GM11168 (cell line): ENCODE measurements around the gene CCDC88B.

Experiments used
- in situ Hi-C: fragments of 300-500 bp; cut with MboI; formaldehyde crosslinking; loops from one replicate; pipeline ENCODE4 v1.12.0; 2022; ENCODE audit warnings: low sequenced_read_pairs; ENCODE audit not compliant: unreplicated experiment

The CCDC88B gene

DNA sequence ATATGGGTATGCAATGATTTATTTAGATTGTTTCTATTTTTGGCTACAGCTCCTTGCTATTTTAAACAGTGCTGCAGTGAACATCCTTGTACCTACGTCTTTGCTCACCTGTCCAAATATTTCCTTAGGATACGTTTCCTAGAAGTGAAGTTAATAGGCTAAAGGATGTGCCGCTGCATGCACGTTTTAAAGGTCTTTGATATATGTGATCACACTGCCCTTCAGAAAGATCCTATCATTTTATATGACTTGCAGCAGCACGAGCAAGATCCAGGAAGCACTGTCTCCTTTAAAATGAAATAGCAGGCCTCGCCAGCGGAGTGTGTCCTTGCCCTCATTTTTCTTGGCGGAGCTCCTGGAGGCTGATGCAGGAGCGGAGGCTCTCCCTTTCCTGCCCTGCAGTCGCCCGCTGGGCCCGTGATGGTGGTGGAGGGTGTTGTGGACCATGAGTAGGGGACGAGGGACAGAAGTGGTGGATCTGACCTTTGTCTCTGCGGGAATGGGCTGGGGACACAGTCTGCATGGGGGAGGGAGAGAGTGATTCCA is 38.4 kb downstream of the CCDC88B start:
- in situ Hi-C loops, result no loop called here

DNA sequence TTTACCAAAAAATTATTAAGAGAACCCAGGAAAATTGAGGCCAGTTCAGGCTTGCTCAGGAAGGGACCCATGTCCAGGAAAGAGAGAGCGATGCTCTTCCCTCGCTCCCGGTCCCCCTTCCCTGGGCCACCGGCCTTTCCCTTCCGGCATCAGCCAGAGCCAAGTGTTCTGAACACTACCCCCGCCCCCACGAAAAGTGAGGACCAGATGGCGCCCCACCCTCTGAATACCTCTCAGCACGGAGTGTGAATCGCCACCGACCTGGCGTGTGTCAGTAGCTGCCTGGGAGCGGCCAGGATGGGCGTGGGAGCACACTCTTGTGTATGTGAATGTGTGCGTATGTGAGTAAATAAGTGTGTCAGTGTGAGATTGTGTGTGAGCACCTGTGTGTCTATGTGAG is 39.2 kb downstream of the CCDC88B start:
- in situ Hi-C loops, result no loop called here

DNA sequence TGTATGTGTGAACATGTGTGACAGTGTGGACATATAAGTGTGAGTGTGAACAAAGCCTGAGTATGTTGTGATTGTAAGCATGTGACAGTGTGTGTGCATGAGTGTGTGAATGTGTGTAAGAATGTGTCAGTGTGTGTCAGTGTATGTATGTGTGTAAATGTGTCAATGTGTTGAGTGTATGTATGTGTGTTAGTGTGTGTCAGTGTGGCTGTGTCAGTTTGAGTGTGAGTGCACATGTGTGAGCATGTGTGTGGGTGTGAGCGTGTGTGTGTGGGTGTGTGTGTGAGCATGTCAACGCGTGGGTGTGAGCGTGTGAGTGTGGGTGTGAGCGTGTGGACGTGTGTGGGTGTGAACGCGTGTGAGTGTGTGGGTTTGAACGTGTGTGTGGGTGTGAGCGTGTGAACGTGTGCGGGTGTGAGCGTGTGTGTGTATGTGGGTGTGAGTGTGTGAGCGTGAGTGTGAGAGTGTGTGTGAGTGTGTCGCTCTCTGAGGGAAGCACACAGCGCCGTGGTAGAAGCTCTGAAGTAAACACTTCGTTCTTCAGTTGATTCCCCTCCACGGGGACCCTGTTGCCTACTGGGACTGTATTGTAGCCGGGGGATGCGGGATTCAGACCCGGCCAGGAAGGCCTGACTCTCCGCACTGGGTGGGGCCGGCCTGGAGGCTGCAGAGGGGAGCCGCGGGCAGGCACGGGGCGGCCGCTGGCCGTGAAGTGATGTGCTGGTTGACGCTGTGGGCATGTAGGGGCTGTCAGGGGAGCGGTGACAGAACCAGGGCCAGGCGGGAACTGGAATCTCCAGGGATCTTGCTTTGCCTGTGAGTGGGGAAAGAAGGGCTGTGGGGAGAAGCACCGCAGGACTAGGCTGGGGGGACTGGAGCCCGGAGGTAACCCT is 40.1 kb downstream of the CCDC88B start:
- in situ Hi-C loops, result no loop called here

DNA sequence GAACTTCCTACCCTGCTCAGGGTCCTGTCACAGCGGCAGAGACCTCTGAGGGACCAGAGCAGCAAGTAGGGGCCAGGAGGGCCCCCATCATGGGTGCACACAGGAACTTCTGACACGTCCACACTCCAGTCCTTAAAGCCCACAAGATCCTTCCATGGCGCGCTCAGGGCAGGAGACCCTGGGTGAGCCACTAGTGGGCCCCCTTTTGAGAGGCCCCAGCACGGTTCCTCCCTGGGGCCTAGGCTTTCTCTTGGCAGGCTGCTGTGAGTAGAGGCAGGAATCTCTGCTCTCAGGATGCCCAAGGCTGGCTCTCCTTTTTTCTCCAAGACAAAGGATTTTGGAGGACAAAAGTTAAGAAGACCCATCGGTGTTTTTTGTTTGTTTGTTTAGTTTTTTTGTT is 41.3 kb downstream of the CCDC88B start:
- in situ Hi-C loops, result no loop called here

DNA sequence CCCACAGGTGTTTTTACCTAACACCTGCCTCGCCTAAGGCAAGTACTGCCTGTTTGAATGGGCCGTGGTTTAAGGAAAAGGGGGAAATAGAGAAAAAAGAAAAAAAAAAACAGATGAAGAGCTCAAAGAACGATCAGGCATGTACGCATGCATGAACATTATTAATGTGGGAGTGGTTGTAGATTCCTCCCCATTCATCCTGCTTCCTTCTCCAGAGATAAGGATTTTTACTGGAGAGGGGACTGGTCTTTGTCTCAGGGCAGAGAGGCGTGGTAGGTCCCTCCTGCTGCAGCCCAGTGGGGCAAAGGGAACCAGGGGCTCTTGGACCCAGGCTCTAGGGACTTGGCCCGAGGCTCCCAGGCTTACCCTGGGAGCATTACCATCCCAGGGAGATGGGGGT is 42.0 kb downstream of the CCDC88B start:
- in situ Hi-C loops, result no loop called here

DNA sequence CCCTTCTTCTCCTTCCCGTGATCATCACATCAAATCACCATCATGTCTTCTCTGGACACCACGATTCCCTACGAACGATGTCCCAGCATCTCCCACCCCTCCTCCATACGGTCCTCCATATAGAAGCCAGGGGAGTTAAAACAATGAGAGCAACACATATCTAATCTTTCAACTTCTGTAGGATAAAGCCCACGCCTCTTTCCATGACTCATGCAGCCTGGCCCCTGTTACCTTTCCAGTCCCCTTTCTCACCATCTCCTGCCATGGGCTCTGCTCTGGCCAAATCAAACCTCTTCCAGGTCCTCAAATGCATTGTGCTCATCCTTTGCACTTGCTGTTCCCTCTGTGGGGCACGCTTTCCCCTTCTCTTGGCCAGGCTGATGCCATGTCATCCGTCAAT is 42.6 kb downstream of the CCDC88B start:
- in situ Hi-C loops, result no loop called here

DNA sequence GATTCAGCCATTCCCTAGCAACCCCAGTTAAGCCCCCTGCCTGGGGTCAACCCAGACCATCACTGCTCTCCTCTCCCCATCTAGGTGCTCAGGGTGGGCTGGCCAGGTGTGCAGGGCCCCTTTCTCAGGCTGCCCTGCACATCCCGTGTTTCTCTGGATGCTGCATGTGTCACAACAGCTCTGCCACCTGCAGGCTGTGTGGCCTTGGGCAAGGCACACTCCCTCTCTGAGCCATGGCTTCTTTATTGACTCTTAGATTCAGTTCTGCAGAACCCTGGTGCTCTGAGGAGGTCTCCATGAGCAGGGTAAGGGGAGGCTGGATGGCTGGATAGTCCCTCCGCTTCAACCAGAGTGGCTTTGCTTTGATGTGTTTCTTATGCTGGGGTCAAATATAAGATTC is 43.6 kb downstream of the CCDC88B start:
- in situ Hi-C loops, result no loop called here

DNA sequence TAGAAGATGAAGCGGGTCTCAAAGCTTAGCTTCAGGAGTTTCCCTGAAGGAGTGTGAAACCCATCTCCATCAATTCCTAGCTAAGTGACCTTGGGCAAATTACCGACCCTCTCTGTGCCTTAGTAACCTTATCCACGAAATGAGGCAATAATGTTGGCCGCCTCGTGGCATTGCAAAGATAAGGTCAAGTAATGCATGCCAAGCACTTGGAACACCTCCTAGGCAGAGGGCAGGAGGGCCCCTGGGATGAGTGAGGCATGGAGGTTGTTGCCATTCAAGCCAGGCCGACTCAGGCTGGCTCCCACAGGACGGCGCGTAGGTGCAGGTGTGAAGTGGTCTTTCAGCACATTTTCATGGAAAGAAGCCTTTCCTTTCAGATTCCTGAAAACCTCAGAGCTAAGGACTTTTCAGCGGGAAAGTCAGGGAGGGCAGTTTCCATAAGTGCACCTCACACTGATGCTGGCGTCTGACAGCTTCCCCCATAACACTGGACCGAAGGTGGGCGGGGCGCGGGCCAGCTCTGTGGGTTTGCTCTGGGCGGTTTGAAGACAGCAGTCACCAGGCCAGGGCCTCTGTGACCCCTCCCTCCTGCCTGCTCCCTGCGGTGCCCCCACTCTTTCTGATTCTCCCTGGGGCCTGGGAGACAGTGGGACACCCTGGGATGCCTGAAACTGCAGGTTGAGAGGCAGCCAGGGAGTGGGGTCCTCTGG is 44.2 kb downstream of the CCDC88B start:
- in situ Hi-C loops, result no loop called here

DNA sequence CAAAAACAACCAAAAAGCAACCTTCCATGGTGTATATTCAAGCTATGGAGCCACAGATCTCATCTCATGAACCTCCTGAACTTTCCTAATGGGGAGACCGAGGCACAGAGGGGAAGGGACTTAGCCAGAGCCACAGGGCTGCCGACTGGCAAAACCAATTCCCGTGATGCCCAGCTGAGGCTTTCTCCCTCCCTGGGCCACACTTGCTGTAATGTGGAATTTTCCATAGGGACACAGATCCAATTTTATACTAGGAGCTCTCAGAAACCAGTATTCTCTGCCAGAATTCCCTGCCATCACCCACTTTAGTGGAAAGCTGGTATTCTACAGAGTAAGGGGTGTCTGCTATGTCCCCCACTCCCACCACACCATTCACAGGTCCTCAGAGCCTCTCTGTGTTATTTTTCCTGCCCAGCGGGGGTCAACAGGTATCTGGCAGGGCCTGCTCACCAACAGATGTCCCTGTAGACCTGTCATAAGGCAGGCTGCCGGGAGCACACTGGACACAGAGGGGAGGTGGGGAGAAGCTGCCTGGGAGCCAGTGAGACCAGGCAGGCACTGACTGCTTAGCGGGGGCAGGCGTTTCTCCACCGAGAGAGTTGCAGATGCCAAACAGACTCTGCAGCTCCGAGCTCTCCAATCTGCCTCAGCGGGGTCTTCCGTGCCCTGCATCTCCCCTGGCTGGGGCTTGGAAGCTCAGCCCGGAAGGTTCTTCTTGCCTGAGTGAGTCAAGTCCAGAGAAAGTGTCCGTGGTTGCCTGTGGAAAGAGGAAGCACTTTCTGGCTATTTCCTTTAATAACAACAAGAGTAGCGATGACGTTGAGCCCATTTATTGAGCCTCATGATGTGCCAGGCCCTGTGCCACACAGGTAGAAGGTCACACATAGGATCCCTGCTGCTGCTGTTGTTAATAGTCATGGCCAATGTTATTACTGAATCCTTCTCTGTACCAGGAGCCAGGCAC is 45.3 kb downstream of the CCDC88B start:
- in situ Hi-C loops, result no loop called here

DNA sequence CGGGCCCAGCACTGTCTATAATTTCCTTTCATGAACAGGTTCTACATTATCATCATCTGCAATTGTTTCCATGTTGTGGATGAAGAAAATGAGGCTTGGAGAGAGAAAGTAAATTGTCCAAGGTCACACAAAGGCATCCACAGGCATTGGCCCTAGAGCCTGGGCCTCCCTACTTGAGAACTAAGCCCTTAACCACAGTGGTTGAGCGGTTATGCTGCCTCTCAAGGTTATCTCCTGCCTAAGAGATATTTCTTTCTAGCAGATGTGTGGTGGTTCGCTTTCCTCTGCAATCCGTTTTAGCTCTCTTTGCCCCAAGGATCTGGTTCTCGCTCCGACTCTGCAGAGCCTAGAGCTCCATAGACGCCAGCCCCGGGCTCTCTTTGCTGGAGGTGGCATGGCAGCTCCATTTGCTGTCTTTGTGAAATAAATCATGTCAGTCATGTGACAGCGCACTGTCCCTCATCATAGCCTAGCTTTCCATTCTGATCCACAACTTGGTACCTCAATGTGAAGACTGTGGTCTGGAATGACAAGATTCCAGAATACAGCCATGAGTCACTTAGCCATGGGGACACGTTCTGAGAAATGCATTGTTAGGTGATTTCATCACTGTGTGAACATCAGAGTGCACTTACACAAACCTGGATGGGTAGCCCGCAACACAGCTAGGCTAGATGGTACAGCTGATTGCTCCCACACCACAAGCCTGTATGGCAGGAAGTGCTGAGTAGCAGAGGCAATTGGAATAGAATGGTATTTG is 46.1 kb downstream of the CCDC88B start:
- in situ Hi-C loops, result no loop called here

DNA sequence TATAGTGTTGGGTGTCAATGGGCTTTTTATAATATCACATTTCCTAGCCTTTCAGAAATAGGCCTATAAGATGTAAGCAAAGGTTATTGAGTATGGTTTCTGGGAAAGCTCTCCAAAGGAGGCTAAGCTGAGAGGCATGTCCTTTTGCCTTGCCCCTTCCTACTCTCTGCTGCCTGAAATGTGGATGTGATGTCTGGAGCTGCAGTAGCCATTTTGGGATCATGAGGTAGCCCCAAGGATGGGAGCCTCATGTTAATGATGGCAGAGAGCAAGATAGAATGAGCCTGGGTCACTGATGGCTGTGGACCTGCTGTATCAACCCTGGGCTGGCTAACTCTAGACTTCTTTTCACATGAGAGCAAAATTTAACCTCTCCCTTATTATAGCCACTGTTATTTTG is 47.9 kb downstream of the CCDC88B start:
- in situ Hi-C loops, result no loop called here

DNA sequence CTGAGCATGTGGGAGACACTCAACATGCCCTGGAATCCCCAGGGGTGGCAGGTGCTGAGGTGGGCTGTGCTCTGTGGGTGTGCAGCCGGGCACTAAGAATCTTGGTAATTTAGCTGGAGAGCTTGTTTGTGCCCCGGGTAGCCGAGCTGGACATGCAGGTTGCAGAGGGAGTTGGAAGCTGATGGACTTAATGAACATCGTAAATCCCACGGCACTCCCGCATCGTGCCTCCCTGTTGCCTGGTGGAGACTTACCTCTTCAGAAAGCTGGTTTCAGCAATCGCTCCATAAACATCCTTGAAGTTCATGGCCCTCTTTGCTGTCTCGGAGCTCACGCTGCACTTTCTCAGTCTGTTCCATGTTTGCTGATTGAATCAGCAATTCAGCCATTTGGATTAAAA is 48.9 kb downstream of the CCDC88B start:
- in situ Hi-C loops, result no loop called here

DNA sequence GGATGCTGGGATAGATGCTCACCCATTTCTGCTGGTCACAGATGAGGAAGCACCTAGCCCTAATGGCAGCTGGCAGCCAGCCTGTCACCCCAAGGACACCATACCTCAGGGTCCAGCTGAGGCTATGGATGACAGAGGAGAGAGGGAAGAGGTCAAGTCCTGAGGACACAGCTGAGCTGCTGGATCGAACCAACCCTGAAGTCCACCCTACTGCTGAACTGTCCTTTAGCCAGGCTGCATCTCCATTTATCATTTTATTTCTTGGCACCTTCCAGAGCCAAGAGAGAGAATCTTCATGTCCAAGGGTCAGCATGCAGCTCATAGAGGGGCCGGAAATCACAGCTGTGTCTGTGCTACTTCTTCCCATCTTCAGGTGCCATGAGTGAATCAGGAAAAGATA is 49.8 kb downstream of the CCDC88B start:
- in situ Hi-C loops, result no loop called here

DNA sequence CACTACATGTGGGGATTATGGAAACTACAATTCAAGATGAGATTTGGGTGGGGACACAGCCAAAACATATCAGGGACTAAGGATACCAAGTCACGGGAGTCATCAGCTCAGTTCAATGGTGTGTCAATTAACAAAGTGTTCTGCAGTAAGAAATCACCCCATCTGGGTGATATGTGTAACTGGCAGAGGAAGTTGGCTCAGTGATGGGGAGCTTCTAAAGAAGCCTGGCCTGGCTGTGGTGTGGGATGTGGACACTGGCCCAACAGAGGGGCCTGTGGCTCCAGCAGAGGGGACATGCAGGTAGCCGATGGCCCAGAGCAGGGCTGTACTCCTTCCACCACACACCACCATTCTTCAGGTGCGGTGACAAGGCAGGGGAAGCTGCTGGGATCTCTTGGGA is 50.6 kb downstream of the CCDC88B start:
- in situ Hi-C loops, result no loop called here

DNA sequence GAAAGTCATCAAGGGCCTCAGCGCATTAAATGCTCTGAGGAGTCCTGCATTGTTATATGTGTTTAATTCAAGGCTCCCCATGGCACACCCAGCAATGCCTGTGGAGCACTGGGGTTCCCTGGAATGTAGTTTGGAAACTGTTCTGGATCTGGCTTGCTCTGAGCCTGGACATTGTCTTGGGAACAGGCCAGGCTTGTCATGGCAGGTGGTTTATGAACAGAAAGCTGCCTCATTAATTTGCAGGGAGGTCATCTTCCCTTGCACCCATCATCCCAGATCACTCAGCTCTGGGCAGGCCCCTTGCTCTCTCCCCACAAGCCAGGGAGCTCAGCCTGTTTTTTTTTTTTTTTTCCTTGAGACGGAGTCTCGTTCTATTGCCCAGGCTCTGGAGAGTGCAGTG is 51.8 kb downstream of the CCDC88B start:
- in situ Hi-C loops, result no loop called here

DNA sequence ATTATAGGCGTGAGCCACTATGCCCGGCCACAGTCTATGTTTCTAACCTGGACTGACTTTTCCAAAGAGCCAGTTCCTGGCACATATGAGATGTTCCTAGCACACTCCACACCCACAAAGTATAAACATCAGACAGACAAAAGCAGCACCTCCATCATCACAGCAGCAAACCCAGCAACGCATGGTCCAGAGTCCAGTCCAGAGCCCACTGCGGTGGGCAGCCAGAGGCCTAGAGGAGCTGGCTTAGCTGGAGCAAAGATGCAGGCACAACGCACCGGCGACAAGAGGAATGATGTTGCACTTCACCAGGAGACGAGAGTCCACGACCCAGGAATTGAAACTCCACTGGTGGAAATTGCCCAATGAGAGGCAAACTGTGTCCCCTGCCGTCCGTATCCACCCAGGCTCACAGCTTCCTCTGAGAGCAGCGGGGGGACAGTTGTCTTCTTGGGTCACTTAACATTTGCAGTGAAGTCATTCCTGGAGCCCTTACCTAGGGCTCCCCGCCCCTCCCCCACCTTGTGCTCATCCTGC is 55.6 kb downstream of the CCDC88B start:
- in situ Hi-C loops, result no loop called here

DNA sequence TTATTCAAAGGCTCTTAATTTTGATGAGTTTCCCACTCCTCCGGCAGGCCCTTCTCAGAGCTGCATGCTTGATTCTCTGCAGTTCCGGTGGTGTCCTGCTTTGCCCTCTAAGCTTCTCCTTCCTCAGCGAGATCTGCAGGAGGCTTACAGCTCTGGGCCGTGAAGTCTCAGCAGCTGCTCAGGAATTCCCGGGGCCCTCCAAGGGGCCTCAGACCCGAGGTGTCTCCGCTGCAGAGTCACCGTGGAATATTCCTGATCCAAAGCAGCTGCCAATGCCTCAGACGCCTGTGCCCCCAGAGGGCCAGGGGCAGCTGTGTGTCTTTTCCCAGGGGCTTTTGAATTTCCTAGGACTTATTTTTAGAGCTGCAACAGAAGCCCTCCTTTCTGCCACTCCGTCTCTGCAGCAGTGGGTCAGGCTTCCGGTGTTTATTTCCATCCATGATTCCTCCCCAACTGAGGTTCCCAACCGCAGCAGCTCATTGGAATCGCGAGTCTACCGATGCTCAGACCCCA is 56.1 kb downstream of the CCDC88B start:
- in situ Hi-C loops, result no loop called here

DNA sequence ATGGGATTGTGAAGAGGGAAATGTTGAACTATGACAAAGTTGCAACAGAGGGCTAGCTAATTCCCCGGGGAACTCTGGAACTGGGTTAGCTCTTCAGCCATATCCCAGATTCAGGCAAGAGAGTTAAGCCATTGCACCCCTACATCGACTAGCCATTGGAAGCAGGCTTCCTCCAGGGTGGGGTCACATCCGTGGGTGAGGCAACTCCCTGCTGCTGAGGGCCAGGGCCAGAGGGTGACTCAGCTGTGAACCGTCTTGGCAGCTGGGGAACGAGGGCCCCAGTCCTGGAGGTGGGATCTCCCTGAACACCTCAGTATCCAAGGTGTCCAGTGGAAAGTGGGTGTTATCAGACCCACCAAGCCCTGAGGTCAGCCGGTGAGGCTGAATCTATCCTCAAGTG is 60.1 kb downstream of the CCDC88B start:
- in situ Hi-C loops, result no loop called here

DNA sequence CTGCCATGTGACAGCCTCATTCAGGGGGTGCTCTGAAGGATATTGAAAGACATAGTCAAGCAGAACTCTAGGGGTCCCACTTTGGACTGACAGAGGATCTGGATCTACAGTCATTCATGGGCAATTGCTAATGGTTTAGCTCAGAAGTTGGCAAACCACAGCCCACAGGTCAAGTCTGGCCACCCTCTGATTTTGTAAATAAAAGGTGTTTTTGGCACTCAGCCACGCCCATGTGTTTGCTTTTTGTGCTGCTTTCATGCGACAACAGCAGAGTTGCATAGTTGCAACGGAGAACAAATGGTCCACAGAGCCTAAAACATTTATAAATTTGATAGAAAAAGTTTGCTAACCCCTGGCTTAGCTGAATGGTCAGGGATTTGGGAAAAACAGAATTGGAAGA is 60.7 kb downstream of the CCDC88B start:
- in situ Hi-C loops, result no loop called here
